ENCODE data around the gene PPP1R9B.

DNA sequence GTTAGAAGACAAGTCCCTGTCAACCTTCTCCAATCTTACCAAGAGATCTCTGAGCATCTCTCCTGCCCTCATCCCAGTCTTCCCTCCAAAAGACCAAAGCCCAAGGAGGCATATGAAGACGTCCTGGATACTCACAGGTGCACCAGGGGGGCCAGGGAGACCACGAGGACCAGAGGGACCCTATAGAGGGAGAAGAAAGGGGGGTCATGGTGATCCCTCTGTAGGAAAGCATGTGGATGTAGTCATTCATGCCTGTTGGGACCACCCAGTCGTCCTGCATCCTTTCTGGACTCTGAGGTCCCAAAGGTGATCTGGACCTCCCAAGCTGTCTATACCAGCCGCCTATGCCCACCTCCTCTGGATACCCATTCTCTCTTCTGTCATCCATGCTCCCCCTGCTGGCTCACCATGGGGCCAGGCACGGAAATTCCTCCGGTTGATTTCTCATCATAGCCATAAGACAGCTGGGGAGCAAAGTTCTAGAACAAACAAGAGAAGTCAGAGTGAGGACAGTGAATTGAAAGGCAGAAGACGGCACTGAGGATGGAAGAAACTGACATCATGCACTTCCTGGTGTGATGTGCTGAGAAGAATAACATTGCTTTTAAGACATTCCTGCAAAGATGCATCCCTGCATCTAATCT lies 47.7 kb upstream of the PPP1R9B start:
- TF ChIP-seq, protein P1, sequence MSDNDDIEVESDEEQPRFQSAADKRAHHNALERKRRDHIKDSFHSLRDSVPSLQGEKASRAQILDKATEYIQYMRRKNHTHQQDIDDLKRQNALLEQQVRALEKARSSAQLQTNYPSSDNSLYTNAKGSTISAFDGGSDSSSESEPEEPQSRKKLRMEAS (IDR thresholded peaks at IDR 0.05), result no peak
- TF ChIP-seq, protein P2, sequence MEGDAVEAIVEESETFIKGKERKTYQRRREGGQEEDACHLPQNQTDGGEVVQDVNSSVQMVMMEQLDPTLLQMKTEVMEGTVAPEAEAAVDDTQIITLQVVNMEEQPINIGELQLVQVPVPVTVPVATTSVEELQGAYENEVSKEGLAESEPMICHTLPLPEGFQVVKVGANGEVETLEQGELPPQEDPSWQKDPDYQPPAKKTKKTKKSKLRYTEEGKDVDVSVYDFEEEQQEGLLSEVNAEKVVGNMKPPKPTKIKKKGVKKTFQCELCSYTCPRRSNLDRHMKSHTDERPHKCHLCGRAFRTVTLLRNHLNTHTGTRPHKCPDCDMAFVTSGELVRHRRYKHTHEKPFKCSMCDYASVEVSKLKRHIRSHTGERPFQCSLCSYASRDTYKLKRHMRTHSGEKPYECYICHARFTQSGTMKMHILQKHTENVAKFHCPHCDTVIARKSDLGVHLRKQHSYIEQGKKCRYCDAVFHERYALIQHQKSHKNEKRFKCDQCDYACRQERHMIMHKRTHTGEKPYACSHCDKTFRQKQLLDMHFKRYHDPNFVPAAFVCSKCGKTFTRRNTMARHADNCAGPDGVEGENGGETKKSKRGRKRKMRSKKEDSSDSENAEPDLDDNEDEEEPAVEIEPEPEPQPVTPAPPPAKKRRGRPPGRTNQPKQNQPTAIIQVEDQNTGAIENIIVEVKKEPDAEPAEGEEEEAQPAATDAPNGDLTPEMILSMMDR (IDR thresholded peaks at IDR 0.05 in 2 of 3, conservative IDR thresholded peaks at IDR 0.05 in 1 of 3; ENCODE audit: borderline replicate concordance in 1 of 3, insufficient read depth in 1 of 3, low read depth in 2 of 3, low read length in 2 of 3), result peak; percentile 92 to 97 (median 95)
- TF ChIP-seq ZNF274 (IDR thresholded peaks at IDR 0.05; ENCODE audit: low read depth, low read length) (no peak), CEBPB (IDR thresholded peaks at IDR 0.05; ENCODE audit: low read depth) (no peak)

Measured in HCT116 (cell line).